CD14-positive monocyte (primary cell): ENCODE measurements around the gene KRT13. TPM values are rescaled to one million over a fixed set of nuclear protein-coding genes. Genes with fewer than 3 reads are reported as not detected.

ENCODE experiments used
- DNase-seq, 3 donors: peaks; one replicate each; pipeline ENCODE4 v3.0.0-alpha.2; 2011 to 2022
- H2AFZ ChIP-seq: 2 replicates; pipeline ENCODE4 v1.6.0; 2012; ENCODE audit warnings: mild to moderate bottlenecking, low read depth, low read length, inconsistent platforms; ENCODE audit not compliant: insufficient read depth, poor library complexity, severe bottlenecking
- H3K27ac ChIP-seq, 2 donors: 1 replicate in 1 of 2; 2 replicates in 1 of 2; pipeline ENCODE4 v1.5.1; 2012 to 2013; ENCODE audit warnings: low read length in 2 of 2, control low read depth in 1 of 2, inconsistent platforms in 1 of 2, low read depth in 1 of 2, mild to moderate bottlenecking in 1 of 2
- H3K27me3 ChIP-seq, 2 donors: one replicate each; pipeline versions ENCODE4 v1.6.0 to v1.6.1; 2011 to 2013; ENCODE audit warnings: low read length in 2 of 2; ENCODE audit not compliant: control insufficient read depth in 2 of 2, insufficient read depth in 2 of 2
- H3K36me3 ChIP-seq, 2 donors: replicated peaks in 1 of 2; 1 replicate in 1 of 2; 2 replicates in 1 of 2; pipeline versions ENCODE4 v1.5.1 to v1.6.1; 2012 to 2013; ENCODE audit warnings: low read length in 2 of 2, control low read depth in 1 of 2, inconsistent platforms in 1 of 2, mild to moderate bottlenecking in 1 of 2; ENCODE audit not compliant: insufficient read depth in 2 of 2, control insufficient read depth in 1 of 2
- H3K4me1 ChIP-seq, 2 donors: 1 replicate in 1 of 2; 2 replicates in 1 of 2; pipeline versions ENCODE4 v1.5.1 to v1.6.1; 2012 to 2013; ENCODE audit warnings: low read length in 2 of 2, control low read depth in 1 of 2, inconsistent platforms in 1 of 2, mild to moderate bottlenecking in 1 of 2, moderate library complexity in 1 of 2; ENCODE audit not compliant: insufficient read depth in 2 of 2, control insufficient read depth in 1 of 2
- H3K4me2 ChIP-seq: replicated peaks from 2 replicates; pipeline ENCODE3; 2012; ENCODE audit warnings: low read length, moderate library complexity, mild to moderate bottlenecking; ENCODE audit not compliant: poor library complexity, severe bottlenecking; ENCODE audit errors: extremely low read depth
- H3K4me3 ChIP-seq, 3 experiments: fragments of 200-600 bp in 1 of 3; sonication (generic) in 1 of 3; replicated peaks in 1 of 3; 1 replicate in 2 of 3; 2 replicates in 1 of 3; pipeline ENCODE4 v1.5.1; 2011 to 2013; ENCODE audit warnings: low read length in 3 of 3, mild to moderate bottlenecking in 3 of 3, control low read depth in 2 of 3, low read depth in 2 of 3, inconsistent platforms in 1 of 3, moderate library complexity in 1 of 3
- H3K79me2 ChIP-seq: 2 replicates; pipeline ENCODE4 v1.6.0; 2012; ENCODE audit warnings: mild to moderate bottlenecking, control low read depth, inconsistent platforms, low read length, moderate library complexity; ENCODE audit not compliant: insufficient read depth
- H3K9ac ChIP-seq: 2 replicates; pipeline ENCODE4 v1.6.0; 2017; ENCODE audit warnings: low read length, mild to moderate bottlenecking; ENCODE audit not compliant: insufficient read depth, poor library complexity, severe bottlenecking
- H3K9me3 ChIP-seq, 2 donors: replicated peaks in 1 of 2; 1 replicate in 1 of 2; 2 replicates in 1 of 2; pipeline versions ENCODE4 v1.5.1 to v1.6.1; 2012 to 2013; ENCODE audit warnings: low read length in 2 of 2, control low read depth in 1 of 2; ENCODE audit not compliant: control insufficient read depth in 1 of 2, insufficient read depth in 1 of 2
- H4K20me1 ChIP-seq: 2 replicates; pipeline ENCODE4 v1.6.0; 2012; ENCODE audit warnings: mild to moderate bottlenecking, low read length, control low read depth, moderate library complexity; ENCODE audit not compliant: insufficient read depth
- H3K27ac Mint-ChIP-seq, 7 donors: one replicate each; pipeline ENCODE4 v1.8.0; 2020; ENCODE audit warnings: mild to moderate bottlenecking in 7 of 7, mixed read lengths in 7 of 7, moderate library complexity in 6 of 7, inconsistent platforms in 2 of 7
- H3K27me3 Mint-ChIP-seq, 3 donors: one replicate each; pipeline ENCODE4 v1.8.0; 2021 to 2022; ENCODE audit warnings: low read depth in 3 of 3, mild to moderate bottlenecking in 3 of 3, mixed read lengths in 3 of 3, moderate library complexity in 3 of 3, inconsistent platforms in 1 of 3
- H3K36me3 Mint-ChIP-seq, 2 donors: one replicate each; pipeline ENCODE4 v1.8.0; 2020; ENCODE audit warnings: mixed read lengths in 2 of 2, inconsistent platforms in 1 of 2, mild to moderate bottlenecking in 1 of 2
- H3K4me1 Mint-ChIP-seq: one replicate; pipeline ENCODE4 v1.8.0; 2020; ENCODE audit warnings: mild to moderate bottlenecking, mixed read lengths
- H3K4me3 Mint-ChIP-seq, 2 donors: one replicate each; pipeline ENCODE4 v1.8.0; 2020; ENCODE audit warnings: mild to moderate bottlenecking in 2 of 2, mixed read lengths in 2 of 2, moderate library complexity in 1 of 2
- H3K9me3 Mint-ChIP-seq, 7 donors: one replicate each; pipeline ENCODE4 v1.8.0; 2020 to 2022; ENCODE audit warnings: mixed read lengths in 7 of 7, mild to moderate bottlenecking in 6 of 7, moderate library complexity in 6 of 7, inconsistent platforms in 2 of 7
- CTCF ChIP-seq: fragments of 200-600 bp; IDR thresholded peaks from one replicate; pipeline ENCODE4 v1.8.0; 2022; ENCODE audit warnings: antibody characterized with exemption, mild to moderate bottlenecking
- WGBS: methylation state at CpG from one replicate; pipeline ENCODE4 v1.1.5; 2013; ENCODE audit warnings: missing lambda C conversion rate; ENCODE audit not compliant: insufficient coverage; 5-methylcytosine and 5-hydroxymethylcytosine counted together
- intact Hi-C, 2 donors: fragments of 100-400 bp; cut with micrococcal nuclease; formaldehyde crosslinking; loops; one replicate each; pipeline versions ENCODE4 v1.15.0 to v1.15.1; 2023
- polyA plus RNA-seq, 3 donors: library from polyadenylated mRNA; depleted of rRNA in 1 of 3; unstranded in 2 of 3; stranded (reverse) in 1 of 3; fragments of 300-500 nt in 2 of 3; fragments of >200 nt in 1 of 3; fragmentation: Illumina TruSeq in 2 of 3; gene quantifications; 1 replicate in 2 of 3; 2 replicates in 1 of 3; pipeline ENCODE4 v1.2.3, GENCODE V29; 2012 to 2021
- small RNA-seq: library from RNA; depleted of rRNA; stranded (forward); fragments of <200 nt; gene quantifications from one replicate; pipeline ENCODE3, GENCODE V24; 2012; ENCODE audit warnings: low read depth; ENCODE audit not compliant: insufficient read length

KRT13 gene
- polyA plus RNA-seq, 3 donors: not detected

GRCh38 chr17:41452281-41452680 is 53.1 kb downstream of the KRT13 start:
- no peaks in the 10 kb centered on the region for H3K4me1 ChIP-seq
- peak overlapping the region in 1 of 7 donors; percentile 27 for H3K27ac Mint-ChIP-seq
- no peak for TF ChIP-seq CTCF
- no peaks in the 10 kb centered on the region for H3K27me3 ChIP-seq
- H4K20me1 ChIP-seq: no peaks in the 10 kb centered on the region
- no peak overlapping the region for H2AFZ ChIP-seq
- no peak overlapping the region for H3K4me2 ChIP-seq
- peaks cover 0 to 4% (median 0%) of the 10 kb centered on the region in 7 donors for H3K9me3 Mint-ChIP-seq
- no peaks in the 10 kb centered on the region for H3K36me3 Mint-ChIP-seq
- no peaks in the 10 kb centered on the region for H3K79me2 ChIP-seq
- H3K4me3 ChIP-seq: no peak overlapping the region
- H3K36me3 ChIP-seq: no peaks in the 10 kb centered on the region
- no peak overlapping the region for H3K9ac ChIP-seq
- H3K27me3 Mint-ChIP-seq: peaks cover 3 to 5% (median 5%) of the 10 kb centered on the region in 3 donors
- intact Hi-C loops: no loop called here
- 60% methylated on average over 1 of the region's 4 CpGs for WGBS
- DNase-seq: peak; percentile 3 to 23 (median 8)
- H3K4me3 Mint-ChIP-seq: no peak overlapping the region
- H3K9me3 ChIP-seq: no peaks in the 10 kb centered on the region
- no peak overlapping the region for H3K27ac ChIP-seq
- peaks cover 3% of the 10 kb centered on the region for H3K4me1 Mint-ChIP-seq

- WGBS: 100% methylated on average over 1 of the region's 2 CpGs
- no peak overlapping the region for H3K9ac ChIP-seq
- no peaks in the 10 kb centered on the region for H3K4me1 ChIP-seq
- H3K4me3 Mint-ChIP-seq: no peak overlapping the region
- no peak for TF ChIP-seq CTCF
- no peak overlapping the region for H3K27ac ChIP-seq
- no peaks in the 10 kb centered on the region for H3K79me2 ChIP-seq
- H3K4me3 ChIP-seq: no peak overlapping the region
- no peaks in the 10 kb centered on the region for H3K27me3 ChIP-seq
- H3K27ac Mint-ChIP-seq: peak overlapping the region in 1 of 7 donors; percentile 6
- no peaks in the 10 kb centered on the region for H3K36me3 Mint-ChIP-seq
- H3K36me3 ChIP-seq: no peaks in the 10 kb centered on the region
- no peak overlapping the region for H3K4me2 ChIP-seq
- no peak overlapping the region for H2AFZ ChIP-seq
- H4K20me1 ChIP-seq: no peaks in the 10 kb centered on the region
- peaks cover 5% of the 10 kb centered on the region in 3 donors for H3K27me3 Mint-ChIP-seq
- no peaks in the 10 kb centered on the region for H3K9me3 ChIP-seq
- intact Hi-C loops: no loop called here
- peaks cover 0 to 4% (median 0%) of the 10 kb centered on the region in 7 donors for H3K9me3 Mint-ChIP-seq
- no peak for DNase-seq
- H3K4me1 Mint-ChIP-seq: peaks cover 3% of the 10 kb centered on the region
Observed at GRCh38 chr17:41451154-41451728, 54.2 kb downstream of the KRT13 start.

Small RNAs within 50 kb of the gene (small RNA-seq; reads per million reads assigned to genes)
- gene RNU2-32P: 2.8 reads per million, percentile 19 among the genes with 10 or more reads in this experiment

Other genes with a start within 250 kb of the KRT13 start
- not detected for gene KRTAP9-6, start 240.2 kb downstream of the KRT13 start, polyA plus RNA-seq
- not detected for gene KRTAP9-7, start 229.9 kb downstream of the KRT13 start, polyA plus RNA-seq
- gene KRTAP29-1, start 202.8 kb downstream of the KRT13 start, polyA plus RNA-seq: not detected
- gene KRTAP16-1, start 196.3 kb downstream of the KRT13 start, polyA plus RNA-seq: not detected
- gene KRTAP17-1, start 189.9 kb downstream of the KRT13 start, polyA plus RNA-seq: not detected
- gene KRT33A, start 154.8 kb downstream of the KRT13 start, polyA plus RNA-seq: not detected
- gene KRT33B, start 135.8 kb downstream of the KRT13 start, polyA plus RNA-seq: not detected
- gene KRT34, start 123.3 kb downstream of the KRT13 start, polyA plus RNA-seq: not detected
- gene KRT31, start 108.0 kb downstream of the KRT13 start, polyA plus RNA-seq: not detected
- not detected for gene KRT37, start 81.0 kb downstream of the KRT13 start, polyA plus RNA-seq
- gene KRT38, start 64.6 kb downstream of the KRT13 start, polyA plus RNA-seq: not detected
- gene KRT32, start 38.2 kb downstream of the KRT13 start, polyA plus RNA-seq: not detected
- not detected for gene KRT35, start 24.5 kb downstream of the KRT13 start, polyA plus RNA-seq
- under 1 TPM; 0.24 to 0.87 (median 0.25) TPM for gene KRT36, start 15.7 kb downstream of the KRT13 start, polyA plus RNA-seq
- gene KRT15, start 13.3 kb upstream of the KRT13 start, polyA plus RNA-seq: under 1 TPM in 1 of 3 donors, not detected in 2; 0.03 TPM
- not detected for gene KRT19, start 22.7 kb upstream of the KRT13 start, polyA plus RNA-seq
- gene KRT9, start 66.4 kb upstream of the KRT13 start, polyA plus RNA-seq: not detected
- not detected for gene KRT14, start 81.3 kb upstream of the KRT13 start, polyA plus RNA-seq
- gene KRT16, start 107.2 kb upstream of the KRT13 start, polyA plus RNA-seq: not detected
- under 1 TPM in 1 of 3 donors, not detected in 2; 0.49 TPM for gene KRT17, start 119.0 kb upstream of the KRT13 start, polyA plus RNA-seq
- gene EIF1, start 183.3 kb upstream of the KRT13 start, polyA plus RNA-seq: 1,000 to 10,000 TPM; 1,176 to 1,536 (median 1,425) TPM
- gene GAST, start 206.7 kb upstream of the KRT13 start, polyA plus RNA-seq: not detected
- not detected for gene HAP1, start 229.0 kb upstream of the KRT13 start, polyA plus RNA-seq